OCI-LY7 (cell line): ENCODE measurements around the gene C6orf132. TPM values are rescaled to one million over a fixed set of nuclear protein-coding genes. Genes with fewer than 3 reads are reported as not detected.

Source experiments
- BruUV-seq: library from RNA; stranded (reverse); fragments of 400-500 nt; replicated peaks from 2 replicates; lab custom pipeline; 2021; lab: Mats Ljungman, UMichigan
- CTCF ChIA-PET: fragments of 300-600 bp; sonication (Branson Sonifier 250); formaldehyde crosslinking; loops from one replicate; lab custom pipeline; 2022; ENCODE audit warnings: antibody characterized with exemption; ENCODE audit not compliant: unreplicated experiment; lab: Charles Lee
- POLR2A ChIA-PET: fragments of 300-600 bp; sonication (Branson Sonifier 250); formaldehyde crosslinking; loops from one replicate; lab custom pipeline; 2022; ENCODE audit warnings: antibody characterized with exemption; lab: Charles Lee
- DNase-seq: peaks from one replicate; pipeline ENCODE4 v3.0.0-alpha.2; 2015; ENCODE audit warnings: low spot score
- H2AFZ ChIP-seq: fragments of 200-600 bp; sonication (generic), shearing (Covaris generic); 2 replicates; pipeline ENCODE4 v1.6.1; 2014; ENCODE audit warnings: mild to moderate bottlenecking, antibody characterized with exemption, low read length, moderate library complexity
- H3K27ac ChIP-seq: fragments of 200-600 bp; sonication (generic); 2 replicates; pipeline ENCODE4 v1.5.1; 2014; ENCODE audit warnings: mixed run types, low read depth, mild to moderate bottlenecking, moderate library complexity, low read length, inconsistent platforms; ENCODE audit not compliant: poor library complexity, severe bottlenecking
- H3K36me3 ChIP-seq: fragments of 200-600 bp; sonication (generic); 2 replicates; pipeline ENCODE4 v1.6.1; 2014; ENCODE audit warnings: mild to moderate bottlenecking, antibody characterized with exemption, low read length, moderate library complexity, mixed read lengths; ENCODE audit not compliant: insufficient read depth
- H3K4me1 ChIP-seq: fragments of 200-600 bp; sonication (generic); 2 replicates; pipeline ENCODE4 v1.5.1; 2014; ENCODE audit warnings: mild to moderate bottlenecking, low read length; ENCODE audit not compliant: insufficient read depth, poor library complexity, severe bottlenecking
- H3K4me2 ChIP-seq: fragments of 200-600 bp; sonication (generic); 2 replicates; pipeline ENCODE4 v1.6.1; 2014; ENCODE audit warnings: mild to moderate bottlenecking, low read length
- H3K4me3 ChIP-seq: fragments of 200-600 bp; sonication (generic); 2 replicates; pipeline ENCODE4 v1.5.1; 2014; ENCODE audit warnings: mild to moderate bottlenecking, low read depth, low read length; ENCODE audit not compliant: poor library complexity, severe bottlenecking
- H3K79me2 ChIP-seq: fragments of 200-600 bp; sonication (generic); 2 replicates; pipeline ENCODE4 v1.6.1; 2016; ENCODE audit warnings: low read depth, mild to moderate bottlenecking, low read length, moderate library complexity, mixed read lengths; ENCODE audit not compliant: insufficient read depth
- H3K9me2 ChIP-seq: fragments of 200-600 bp; sonication (generic); 2 replicates; pipeline ENCODE4 v1.6.1; 2016; ENCODE audit warnings: mild to moderate bottlenecking, low read length, mixed read lengths; ENCODE audit not compliant: insufficient read depth
- H3K9me3 ChIP-seq: fragments of 200-600 bp; sonication (generic); 2 replicates; pipeline ENCODE4 v1.6.1; 2014; ENCODE audit warnings: mild to moderate bottlenecking, mixed run types, low read length, mixed read lengths
- H4K20me1 ChIP-seq: fragments of 200-600 bp; sonication (generic); 2 replicates; pipeline ENCODE4 v1.6.1; 2014; ENCODE audit warnings: mild to moderate bottlenecking, antibody characterized with exemption, low read length, moderate library complexity, mixed read lengths; ENCODE audit not compliant: insufficient read depth
- EZH2phosphoT487 ChIP-seq: fragments of 200-600 bp; sonication (generic); IDR thresholded peaks from 2 replicates; pipeline ENCODE4 v1.6.1; 2018; ENCODE audit warnings: low read depth, borderline replicate concordance, mild to moderate bottlenecking, mixed run types, antibody characterized with exemption, low read length, moderate library complexity, mixed read lengths
- intact Hi-C: fragments of 100-400 bp; cut with micrococcal nuclease; formaldehyde crosslinking; loops from one replicate; pipeline ENCODE4 v1.10.0; 2022; ENCODE audit not compliant: unreplicated experiment
- total RNA-seq, 2 experiments: library from RNA; depleted of rRNA in 1 of 2; stranded (reverse); fragments of >200 nt in 1 of 2; shearing (Covaris generic) in 1 of 2; gene quantifications; 2 replicates each; pipeline ENCODE4 v1.2.3, GENCODE V29; 2014 to 2022
- TF ChIP-seq, protein P1 (sequence below): fragments of 200-600 bp; sonication (generic); conservative IDR thresholded peaks from 2 replicates; pipeline ENCODE4 v1.5.1; 2014; ENCODE audit warnings: mild to moderate bottlenecking, antibody characterized with exemption, low read length, moderate library complexity, mixed read lengths

The C6orf132 gene
- total RNA-seq, 2 experiments from 2014 or later = 0.03 TPM; not detected in 1

DNA sequence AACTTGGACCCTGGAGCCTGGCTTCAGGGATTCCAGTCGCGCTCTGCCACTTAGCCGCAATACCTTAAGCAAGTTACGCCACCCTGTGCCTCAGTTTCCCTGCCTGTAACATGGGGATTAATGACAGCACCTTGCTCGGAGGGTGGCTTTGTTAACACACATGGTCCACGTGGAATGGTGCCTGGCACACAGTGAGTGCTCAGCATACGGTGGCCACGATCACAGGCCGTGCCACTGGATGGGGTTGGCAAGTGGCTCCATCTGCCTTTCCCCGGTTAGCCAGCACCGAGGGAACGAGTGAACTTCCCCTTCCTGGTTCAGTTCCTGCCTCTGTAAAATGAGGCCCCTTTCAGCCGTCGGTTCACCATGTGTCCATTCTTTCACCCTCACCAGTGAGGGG lies 17.2 kb downstream of the C6orf132 start:
- TF ChIP-seq, protein P1, sequence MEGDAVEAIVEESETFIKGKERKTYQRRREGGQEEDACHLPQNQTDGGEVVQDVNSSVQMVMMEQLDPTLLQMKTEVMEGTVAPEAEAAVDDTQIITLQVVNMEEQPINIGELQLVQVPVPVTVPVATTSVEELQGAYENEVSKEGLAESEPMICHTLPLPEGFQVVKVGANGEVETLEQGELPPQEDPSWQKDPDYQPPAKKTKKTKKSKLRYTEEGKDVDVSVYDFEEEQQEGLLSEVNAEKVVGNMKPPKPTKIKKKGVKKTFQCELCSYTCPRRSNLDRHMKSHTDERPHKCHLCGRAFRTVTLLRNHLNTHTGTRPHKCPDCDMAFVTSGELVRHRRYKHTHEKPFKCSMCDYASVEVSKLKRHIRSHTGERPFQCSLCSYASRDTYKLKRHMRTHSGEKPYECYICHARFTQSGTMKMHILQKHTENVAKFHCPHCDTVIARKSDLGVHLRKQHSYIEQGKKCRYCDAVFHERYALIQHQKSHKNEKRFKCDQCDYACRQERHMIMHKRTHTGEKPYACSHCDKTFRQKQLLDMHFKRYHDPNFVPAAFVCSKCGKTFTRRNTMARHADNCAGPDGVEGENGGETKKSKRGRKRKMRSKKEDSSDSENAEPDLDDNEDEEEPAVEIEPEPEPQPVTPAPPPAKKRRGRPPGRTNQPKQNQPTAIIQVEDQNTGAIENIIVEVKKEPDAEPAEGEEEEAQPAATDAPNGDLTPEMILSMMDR = no peak
- TF ChIP-seq EZH2phosphoT487 = no peak
- H3K4me1 ChIP-seq = no peaks in the 10 kb centered on the region
- intact Hi-C loops = no loop called here
- H3K4me3 ChIP-seq = no peak overlapping the region
- no peaks in the 10 kb centered on the region for H3K9me3 ChIP-seq
- H4K20me1 ChIP-seq = no peaks in the 10 kb centered on the region
- H3K36me3 ChIP-seq = no peaks in the 10 kb centered on the region
- H3K4me2 ChIP-seq = no peak overlapping the region
- no peaks in the 10 kb centered on the region for H3K79me2 ChIP-seq
- DNase-seq = no peak
- CTCF ChIA-PET = no interaction called here
- POLR2A ChIA-PET = no interaction called here
- H2AFZ ChIP-seq = no peak overlapping the region
- H3K9me2 ChIP-seq = no peaks in the 10 kb centered on the region
- no TSS peak for BruUV-seq
- no peak overlapping the region for H3K27ac ChIP-seq

DNA sequence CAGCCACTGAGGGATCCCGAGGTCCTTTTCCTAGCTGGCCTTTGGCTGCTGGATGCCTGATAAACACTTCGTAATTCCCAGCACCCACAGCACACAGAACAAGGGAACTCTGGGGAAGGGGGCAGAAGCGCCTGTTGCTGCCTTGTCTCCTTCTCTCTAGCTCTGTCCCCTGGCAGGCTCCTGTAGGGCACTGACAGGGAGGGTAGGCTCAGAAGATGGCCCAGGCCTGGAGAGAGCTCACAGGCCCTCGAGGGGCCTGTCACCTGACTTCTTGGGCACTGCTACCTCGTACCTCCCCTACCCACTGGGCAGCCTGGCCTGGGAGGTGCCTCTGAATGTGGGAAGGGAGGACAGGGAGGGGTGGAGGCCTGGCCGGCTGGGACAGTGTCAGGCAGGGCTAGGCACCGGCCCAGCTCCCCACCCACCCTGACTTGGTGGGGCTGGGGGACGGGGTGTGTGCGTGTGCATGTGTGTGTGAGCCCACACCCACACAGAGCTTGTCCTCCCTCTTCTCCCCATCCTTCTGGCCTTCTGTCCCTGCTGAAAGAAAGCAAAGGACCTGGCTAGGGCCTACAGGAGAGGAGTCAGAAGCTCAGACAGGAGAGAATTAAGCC lies 18.1 kb downstream of the C6orf132 start:
- ChIA-PET CTCF (no interaction called here), POLR2A (no interaction called here)
- Histone ChIP-seq H2AFZ (no peak overlapping the region), H3K79me2 (no peaks in the 10 kb centered on the region), H3K9me2 (no peaks in the 10 kb centered on the region), H3K4me3 (no peak overlapping the region), H3K9me3 (no peaks in the 10 kb centered on the region), H3K4me1 (no peaks in the 10 kb centered on the region), H4K20me1 (no peaks in the 10 kb centered on the region), H3K4me2 (no peak overlapping the region), H3K27ac (no peak overlapping the region), H3K36me3 (no peaks in the 10 kb centered on the region)
- intact Hi-C loops = no loop called here
- DNase-seq = no peak
- TF ChIP-seq EZH2phosphoT487 = no peak
- TF ChIP-seq, protein P1 = no peak
- no TSS peak for BruUV-seq

DNA sequence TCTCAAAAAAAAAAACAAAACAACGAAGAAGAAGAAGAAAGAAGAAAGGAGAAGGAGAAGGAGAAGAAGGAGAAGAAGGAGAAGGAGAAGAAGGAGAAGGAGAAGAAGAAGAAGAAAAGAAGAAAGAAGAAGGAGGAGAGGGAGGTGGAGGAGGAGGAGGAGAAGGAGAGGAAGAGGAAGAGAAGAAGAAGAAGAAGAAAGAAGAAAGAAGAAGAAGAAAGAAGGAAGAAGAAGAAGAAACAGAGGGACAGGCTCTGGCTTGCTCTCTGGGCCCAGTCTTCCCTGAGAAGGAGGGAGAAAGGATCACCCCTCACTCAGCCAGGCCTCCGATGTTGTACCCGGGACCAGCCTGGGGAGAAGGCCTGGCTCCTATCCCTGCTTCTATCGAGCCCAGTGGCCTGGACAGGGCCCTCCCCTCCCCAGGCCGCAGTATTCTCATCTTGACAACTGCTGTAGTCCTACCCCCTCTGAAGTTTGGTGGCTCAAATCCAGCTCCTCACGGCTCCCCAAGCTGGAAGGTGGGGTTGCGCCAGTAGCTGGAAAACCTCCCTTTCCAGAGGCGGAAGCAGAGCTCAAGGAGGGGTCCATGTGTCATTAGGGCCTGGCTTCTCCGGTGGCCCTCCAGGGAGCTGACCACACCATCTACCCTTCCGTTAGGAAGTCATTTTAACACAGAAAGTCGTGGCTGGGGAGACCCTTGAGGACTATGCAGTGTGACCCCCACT lies 18.9 kb downstream of the C6orf132 start:
- TF ChIP-seq, protein P1 = no peak
- no peak for TF ChIP-seq EZH2phosphoT487
- Histone ChIP-seq H2AFZ (no peak overlapping the region), H3K4me2 (no peak overlapping the region), H4K20me1 (no peaks in the 10 kb centered on the region), H3K9me3 (no peaks in the 10 kb centered on the region), H3K4me1 (no peaks in the 10 kb centered on the region), H3K9me2 (no peaks in the 10 kb centered on the region), H3K4me3 (no peak overlapping the region), H3K36me3 (no peaks in the 10 kb centered on the region), H3K79me2 (no peaks in the 10 kb centered on the region), H3K27ac (no peak overlapping the region)
- POLR2A ChIA-PET = no interaction called here
- no peak for DNase-seq
- intact Hi-C loops = no loop called here
- no TSS peak for BruUV-seq
- CTCF ChIA-PET = no interaction called here
